GM11168 (cell line): Measurements from ENCODE around the gene BCCIP.

ENCODE experiments used
- in situ Hi-C: fragments of 300-500 bp; cut with MboI; formaldehyde crosslinking; loops from one replicate; pipeline ENCODE4 v1.12.0; 2022; ENCODE audit warnings: low sequenced_read_pairs; ENCODE audit not compliant: unreplicated experiment

Gene BCCIP

DNA sequence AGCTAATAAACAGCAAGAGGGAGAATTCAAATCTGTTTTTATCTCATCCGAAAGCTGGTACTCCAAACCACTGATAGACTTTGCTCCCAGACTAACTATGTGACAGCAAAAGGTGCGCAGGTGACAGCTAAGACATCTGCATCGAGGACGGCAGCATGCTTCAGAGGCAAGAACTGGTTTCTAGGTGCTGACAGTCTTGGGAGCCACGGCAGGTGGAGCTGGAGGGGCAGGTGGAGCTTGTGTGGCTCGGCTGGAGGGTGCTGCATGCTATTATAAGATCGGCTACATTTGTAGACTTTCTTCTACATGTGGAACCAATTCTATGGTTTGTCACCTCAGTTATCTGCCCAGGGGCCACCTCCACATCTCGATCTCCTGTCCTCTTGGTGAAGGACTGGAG lies 25.9 kb upstream of the BCCIP start:
- in situ Hi-C loops, result no loop called here

DNA sequence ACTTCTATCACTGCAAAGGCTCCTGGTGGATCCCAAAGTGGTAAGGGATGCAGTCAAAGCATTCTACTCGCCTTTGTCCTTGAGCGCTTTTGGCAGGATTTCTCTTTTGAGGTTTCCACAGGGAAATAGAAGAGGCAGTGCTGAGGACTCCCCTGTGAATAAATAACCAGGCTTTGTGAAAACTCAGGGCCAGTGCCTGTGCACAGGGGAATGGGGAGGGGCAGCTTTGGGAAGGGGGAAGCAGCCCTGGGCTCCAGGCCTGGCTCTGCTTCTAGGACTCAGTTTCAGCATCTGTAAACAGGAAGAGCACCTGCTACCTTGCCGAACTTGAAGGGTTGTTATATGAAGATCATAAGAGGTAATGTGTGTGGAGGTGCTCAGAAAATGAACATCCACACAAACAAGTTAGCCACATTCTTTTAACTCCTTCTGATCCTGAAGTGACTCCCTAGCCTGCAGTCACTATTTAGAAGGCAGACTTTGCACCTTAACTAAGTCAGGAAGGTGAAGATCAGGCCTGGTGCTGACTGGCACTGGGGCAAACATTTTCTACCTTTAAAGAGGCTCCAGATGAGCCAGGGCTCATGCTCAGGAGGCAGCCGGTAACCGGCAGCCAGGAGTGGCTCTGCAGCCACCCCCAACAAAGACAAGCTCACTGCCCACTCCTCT lies 25.2 kb upstream of the BCCIP start:
- in situ Hi-C loops, result no loop called here

DNA sequence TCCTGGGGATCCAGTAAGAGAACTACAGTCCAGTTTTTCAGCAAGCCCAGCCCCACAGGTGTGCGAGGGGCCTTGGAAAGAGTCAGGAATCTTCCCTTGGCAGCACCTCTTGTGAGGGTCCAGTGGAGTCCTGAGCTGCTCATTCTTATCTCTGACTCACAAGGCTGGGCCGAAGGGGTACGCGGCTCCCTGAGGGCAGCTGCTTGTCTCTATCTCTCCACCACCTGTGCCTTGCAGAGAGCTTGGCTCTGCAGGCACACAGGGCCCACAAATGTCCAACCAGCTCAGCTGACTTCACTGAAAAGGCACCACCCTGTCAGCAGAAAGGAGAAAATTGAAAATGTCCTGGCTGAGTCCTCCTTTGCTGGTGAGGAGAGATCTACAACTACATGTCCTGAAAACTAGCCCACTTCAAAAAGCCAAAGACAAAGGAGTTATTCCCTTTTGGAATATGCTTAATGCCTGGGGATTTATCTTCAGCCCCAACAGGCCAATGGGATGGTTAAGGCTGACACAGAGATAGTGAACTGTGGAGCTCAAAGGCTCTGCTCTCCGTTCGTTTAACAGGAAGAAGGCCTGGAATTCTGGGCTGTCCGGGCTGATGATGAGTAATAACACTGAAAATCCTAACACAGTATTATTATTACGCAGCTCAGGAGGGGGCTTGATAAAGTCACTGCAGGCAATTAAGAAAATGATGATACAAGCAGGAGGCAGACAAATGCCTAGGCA lies 23.7 kb upstream of the BCCIP start:
- in situ Hi-C loops, result no loop called here

DNA sequence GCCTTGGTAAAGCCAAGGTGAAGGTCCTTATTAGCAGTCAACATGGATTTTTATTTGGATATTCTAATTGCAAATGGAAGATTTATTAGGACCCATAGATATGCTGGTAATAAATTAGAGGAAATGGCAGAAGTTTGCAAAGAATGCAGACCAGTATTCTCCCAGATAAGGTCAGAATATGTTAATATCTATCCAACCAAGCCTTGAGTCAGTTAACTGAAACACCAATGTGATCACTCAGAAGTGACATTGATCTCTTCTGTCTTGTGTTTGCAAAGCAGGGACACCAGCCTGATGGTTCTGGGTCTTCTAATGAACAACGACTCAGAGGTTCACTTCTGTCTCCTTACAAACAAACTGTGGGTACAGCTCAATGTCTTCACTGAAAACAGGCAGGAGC lies 21.8 kb upstream of the BCCIP start:
- in situ Hi-C loops, result no loop called here

DNA sequence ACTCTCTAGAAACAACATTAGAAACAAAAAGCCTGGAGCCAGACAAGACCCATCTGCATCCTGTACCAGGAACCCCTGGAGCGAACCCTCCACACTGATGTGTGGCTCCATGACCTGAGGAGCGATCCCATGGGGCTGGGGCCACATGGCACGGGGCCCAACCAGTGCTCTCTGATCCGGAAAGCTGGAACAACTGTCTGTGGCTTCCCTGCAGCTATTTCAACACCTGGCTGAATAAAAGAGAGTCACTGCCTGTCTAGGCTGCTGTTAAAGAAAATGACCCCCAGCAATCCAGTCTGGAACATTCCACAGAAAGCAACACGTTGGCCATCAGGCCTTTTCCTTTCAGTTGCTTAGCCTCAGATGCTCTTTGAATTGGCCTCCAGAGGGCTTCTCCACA lies 21.2 kb upstream of the BCCIP start:
- in situ Hi-C loops, result no loop called here

DNA sequence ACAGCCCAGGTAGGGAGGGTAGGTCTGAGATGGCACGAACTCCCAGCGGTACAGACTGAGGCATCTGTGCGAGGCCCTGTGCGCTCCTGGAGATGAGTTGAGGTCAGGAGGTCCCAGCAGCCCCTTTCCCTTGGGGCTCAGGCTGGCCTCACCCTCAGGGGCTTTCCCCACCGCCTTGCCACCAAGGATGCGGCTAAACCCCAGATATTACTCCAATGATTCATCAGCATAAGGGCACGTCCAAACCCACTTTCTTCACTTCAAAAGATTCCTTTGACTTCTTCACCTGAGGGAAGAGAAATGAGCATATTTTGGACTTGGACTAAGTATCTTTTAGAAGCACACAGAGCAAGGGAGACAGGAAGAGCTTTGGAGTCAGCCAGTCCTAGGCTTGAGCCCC lies 20.6 kb upstream of the BCCIP start:
- in situ Hi-C loops, result no loop called here

DNA sequence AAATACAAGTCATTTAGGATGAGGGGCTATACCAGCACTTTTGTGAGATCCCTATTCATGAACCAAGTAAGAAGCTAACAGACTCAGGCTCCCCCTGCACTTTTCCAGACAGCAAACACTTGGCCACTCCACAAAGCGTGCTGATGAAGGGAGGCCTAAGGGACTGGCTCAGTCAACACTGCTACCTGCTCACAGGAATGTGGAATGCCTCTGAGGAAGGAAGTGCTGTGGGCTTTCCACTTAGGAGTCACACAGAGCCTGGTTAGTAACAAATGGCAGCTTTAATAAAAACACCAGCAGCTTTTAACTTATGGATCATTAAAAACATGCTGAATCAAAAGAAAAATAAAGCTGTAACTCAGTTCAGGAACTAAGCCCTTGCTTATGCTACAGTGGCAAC lies 15.3 kb upstream of the BCCIP start:
- in situ Hi-C loops, result no loop called here

DNA sequence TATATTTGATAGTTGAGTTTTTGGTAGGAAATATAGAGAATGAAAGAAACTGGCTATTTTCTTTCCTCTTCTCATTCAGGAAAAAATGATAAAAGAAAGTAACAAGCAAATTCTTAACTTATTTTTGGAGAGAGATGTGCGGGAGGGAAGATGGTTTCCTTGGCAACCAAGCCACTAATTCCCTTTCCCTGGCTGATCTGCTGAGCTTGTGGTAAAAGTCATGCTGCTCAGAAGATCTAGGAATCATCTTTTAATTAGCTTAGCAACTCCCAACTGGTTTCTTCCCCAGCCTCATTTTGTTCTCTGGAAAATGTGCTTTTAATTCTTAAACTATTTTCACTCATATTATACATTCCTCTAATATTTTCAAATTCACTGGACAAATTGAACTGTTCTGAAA lies 12.1 kb upstream of the BCCIP start:
- in situ Hi-C loops, result no loop called here

DNA sequence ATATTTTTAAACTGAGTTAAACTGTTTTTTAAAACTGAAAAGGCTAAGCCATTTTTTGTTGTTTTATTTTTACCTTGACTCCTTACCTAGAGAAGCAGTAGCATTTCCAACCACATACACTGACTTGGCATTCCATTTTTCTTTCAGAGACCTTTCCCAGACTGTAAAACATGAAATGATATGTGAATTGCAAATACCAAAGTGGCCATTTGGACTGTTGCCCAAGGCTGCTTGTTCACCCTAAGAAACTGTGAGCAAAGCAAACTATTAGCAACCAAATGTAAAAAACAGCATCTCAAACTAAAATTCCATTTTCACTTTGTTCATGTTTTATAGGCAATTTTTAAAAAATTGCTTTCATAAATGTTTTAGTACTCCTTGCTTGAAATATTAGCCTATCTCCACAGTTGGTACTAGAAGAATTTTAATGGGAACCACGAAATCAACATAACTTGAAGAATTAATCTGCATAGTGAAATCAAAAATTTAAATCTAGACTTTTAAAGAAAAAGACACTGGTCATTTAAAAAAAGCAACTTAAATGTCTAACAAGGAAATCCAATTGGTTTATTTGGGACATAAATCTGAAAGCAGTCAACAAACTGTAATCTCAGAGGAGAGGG lies 11.1 kb upstream of the BCCIP start:
- in situ Hi-C loops, result no loop called here

DNA sequence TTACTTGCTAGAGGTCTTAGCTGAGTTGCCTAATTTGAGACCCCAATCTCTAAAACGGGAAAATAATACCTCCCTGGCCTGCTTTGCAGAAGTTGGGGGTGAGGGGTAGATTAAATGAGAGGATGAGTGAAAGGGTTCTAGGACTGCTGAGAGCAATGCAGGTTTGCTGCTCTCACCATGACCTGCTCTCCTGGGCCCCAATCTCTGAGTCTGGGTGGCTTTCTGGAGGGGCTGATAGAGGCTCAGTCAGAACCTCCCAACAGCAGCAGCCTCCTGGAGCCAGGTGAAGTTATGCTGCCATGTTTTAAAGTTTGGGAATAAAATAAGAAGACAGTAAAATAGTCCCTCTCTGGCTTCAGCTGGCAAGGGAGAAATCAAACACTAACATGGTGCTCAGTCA lies 7.6 kb upstream of the BCCIP start:
- in situ Hi-C loops, result no loop called here

DNA sequence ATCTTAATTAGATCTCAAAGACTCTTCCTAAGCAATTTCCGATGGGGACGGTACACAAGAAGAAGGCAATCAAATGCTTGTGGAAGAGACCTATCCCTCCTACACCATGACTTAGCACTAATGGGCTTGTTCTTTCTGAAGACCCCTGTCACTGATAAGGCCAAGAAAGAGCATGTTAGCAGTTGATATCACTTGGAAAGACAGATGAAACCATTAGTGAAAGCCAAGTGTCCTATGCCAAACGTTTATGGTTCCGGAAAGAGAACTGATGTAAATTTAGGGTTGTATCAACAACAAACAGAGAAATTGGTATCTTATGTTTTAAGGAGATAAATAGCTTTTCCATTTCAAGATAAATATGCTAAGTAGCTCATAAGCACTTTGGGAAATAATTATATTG lies 6.8 kb upstream of the BCCIP start:
- in situ Hi-C loops, result no loop called here

DNA sequence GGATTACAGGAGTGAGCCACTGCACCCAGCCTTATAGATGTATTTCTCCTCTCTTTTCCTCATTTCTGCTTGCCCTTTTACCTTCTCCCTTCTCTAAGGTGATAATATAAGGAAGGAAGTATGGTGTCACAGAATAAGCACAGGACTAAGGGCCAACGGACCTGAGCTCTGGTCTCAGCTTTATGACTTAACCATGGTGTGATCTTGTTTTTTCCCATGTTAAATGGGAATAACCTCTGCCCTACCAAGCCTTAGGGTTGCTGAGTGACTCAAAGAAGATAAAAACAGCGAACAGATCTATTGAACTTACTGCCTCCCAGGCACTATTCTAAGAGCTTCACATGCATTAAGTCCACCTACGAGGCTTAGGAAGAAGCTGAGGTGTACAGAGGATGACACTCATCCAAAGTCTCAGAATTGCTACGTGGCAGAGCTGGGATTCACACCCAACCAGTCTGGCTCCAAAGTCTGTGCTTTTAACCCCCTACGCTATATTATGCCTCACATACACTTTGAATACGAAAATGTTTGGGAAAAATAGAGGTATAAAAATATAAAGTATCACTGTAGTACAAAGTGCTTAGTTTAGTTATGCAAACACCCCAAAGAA lies 5.9 kb upstream of the BCCIP start:
- in situ Hi-C loops, result no loop called here

DNA sequence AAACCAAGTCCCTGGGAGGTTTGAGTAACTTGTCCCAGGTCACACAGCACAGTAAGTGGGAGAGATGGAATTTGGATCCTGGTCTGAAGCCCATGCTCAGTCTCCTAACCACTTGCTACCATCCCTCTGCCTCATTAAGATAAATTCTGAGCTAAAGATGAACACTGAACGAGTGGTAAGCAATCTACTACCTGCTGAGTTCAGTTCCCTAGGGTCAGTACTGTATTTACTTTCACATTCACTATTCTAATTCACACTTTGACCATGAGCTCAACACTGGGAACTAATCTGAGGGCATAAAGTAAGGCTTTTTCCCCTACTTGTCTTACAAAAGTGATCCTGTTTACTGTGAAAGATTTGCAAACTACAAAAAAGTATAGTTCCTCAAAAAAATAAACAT lies 2.6 kb upstream of the BCCIP start:
- in situ Hi-C loops, result no loop called here

DNA sequence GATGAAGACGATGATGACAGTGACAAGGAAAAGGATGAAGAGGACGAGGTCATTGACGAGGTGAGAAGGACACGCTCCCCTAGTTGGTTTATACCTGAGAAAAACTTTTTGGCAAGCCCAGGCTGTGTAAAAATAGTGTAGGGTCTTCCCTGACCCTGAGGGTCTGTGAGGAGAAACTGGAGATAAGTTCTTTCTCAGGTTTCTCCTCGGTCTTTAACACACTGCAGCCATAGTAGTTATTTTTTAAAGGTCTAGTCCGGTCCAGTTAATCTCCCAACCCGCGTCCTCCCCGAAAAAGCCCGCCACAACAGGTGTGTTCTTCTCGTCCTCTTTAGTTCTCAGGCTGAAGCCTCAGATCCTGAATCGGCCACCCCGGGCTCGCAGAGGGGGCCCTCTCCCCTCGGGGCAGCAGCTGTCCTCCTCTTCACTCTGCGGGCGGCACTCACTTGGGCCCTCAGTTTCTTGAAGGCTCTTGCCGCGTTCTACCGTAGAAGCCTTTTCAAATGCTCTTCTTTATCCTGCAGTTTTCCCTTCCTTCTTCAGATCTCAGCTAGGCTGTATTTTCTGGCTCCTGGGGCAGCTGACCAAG lies 411 bp downstream of the BCCIP start:
- in situ Hi-C loops, result no loop called here

DNA sequence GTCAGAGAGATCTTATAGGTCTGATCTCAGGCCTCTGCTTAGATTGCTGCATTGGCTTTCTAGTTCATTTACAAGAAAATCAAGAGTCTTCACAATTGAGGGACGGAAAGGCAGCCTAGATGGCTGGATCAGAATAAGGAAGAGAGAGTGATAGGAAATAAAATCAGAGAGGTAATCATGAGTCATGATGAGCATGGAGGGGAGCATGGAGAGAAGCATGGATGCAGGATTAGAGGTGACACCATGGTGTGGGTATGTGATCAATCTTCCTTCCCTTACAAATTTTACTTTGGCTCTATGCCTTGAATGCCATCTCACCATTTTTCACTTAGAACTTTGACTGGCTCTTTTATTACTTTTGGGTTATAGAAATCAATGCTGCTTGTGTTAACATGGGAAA lies 1.4 kb downstream of the BCCIP start:
- in situ Hi-C loops, result no loop called here

DNA sequence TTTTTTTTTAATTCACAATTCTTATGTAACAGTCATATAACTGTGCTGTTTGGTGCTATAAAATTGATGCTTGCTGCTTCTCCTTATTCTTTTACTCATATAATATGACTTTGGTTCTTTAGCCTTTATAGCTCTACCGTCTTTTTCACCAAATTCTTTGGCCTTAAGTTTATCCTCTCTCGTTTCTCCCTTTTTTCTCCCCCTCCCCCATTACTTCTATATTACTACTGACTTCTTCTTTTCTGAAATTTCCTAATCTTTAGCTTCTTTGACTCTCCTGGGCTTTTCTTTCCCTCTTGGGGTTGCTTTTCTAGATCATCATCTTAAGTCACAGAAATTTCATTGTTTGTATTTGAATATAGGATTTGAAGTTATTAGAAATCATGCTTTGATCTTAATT lies 3.8 kb downstream of the BCCIP start:
- in situ Hi-C loops, result no loop called here

DNA sequence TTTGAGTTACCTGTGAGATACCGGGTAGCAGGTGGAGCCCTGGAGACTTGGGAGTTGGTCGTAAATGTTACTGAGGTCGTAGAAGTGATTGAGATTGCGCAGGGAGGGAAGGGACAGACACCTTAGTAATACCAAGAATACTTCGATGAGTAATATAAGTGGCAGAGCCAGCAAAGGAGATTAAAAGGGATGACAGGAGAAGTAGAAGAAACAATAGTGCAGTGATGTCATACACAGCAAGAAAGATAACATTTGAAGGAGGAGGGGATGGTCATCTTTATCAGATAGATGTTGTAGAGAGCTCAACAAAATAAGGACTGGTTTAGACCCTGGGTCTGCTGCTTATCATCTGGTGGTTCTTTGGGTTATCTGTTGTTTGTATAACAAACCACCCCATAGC lies 5.0 kb downstream of the BCCIP start:
- in situ Hi-C loops, result no loop called here

DNA sequence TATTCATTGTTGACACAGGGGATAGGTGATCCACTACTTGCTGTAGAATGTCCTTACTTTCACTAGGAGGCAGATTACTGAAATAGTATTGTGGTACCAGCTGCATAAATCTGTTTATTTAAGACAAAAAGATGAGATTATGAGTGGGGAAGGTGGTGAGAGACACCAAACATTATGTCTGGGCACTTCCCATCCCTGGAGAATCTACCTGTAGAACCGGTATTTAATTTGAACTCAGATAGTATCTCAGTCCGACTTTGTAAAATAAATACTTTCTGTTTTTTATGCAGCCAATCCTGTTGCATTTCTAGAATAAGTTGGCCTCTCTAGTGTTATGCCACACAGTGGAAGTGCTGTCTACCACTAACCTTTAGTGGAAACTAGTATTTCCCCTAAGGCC lies 13.4 kb downstream of the BCCIP start:
- in situ Hi-C loops, result no loop called here

DNA sequence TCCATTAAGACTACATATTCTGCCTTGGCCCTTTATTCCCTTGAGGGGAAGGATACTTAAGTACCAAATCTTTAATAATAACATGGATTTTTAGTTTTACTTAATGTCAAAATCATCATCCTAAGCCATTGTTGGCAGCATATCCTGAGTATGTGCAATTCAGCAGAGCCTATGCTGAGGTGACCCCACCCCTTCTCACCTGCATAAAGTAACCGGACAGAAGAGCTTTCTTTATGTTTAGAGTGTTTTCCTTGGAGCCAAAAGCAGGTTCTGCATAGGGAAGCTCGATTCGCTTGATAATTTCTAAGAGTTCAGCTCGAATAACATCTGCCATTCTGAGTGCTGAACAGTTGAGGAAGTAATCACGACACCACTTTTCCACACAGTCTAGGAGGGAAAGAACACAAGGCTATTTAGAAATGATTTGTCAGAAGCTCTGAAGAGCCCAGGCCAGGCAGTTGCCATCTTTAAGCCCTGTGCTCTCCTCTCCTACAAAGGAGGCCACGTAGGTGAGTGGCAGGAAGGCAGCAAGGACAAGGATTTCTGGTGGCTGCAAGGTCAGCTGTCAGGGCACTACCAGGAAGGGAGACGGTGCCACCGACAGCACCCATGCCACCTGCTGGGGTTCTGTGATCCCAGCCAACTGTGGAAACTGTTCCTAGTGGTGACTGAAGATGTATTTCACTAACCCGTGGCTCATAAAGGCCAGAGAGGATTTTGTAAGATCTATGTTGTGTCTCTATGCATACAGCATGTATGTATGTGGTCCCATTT lies 15.6 kb downstream of the BCCIP start:
- in situ Hi-C loops, result no loop called here

DNA sequence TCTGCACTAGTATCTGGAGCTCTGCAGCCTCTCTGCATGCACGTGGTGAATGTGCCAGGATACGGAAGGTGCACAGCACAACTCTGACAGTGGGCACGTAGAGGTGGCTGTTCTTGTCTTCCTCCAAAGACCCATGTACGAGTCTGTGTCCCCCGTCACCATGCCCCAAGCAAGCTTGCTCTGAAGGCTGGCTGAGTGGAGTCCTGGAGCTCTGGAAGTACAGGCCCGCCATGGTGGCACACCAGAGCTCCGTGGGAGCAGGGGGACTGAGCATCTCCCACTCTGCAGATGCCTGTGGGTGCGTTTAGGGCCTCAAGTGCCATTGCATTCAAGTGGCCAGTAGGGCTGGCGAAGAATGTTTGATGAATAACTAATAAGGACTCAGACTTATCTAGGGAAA lies 17.1 kb downstream of the BCCIP start:
- in situ Hi-C loops, result no loop called here
